ENCODE results near the gene CYP1B1.
"Not testable (repeated sequence)": the region's sequence is repeated elsewhere in the genome, so short reads cannot be mapped to it uniquely, and the experiment has no call there.

CYP1B1 gene

DNA sequence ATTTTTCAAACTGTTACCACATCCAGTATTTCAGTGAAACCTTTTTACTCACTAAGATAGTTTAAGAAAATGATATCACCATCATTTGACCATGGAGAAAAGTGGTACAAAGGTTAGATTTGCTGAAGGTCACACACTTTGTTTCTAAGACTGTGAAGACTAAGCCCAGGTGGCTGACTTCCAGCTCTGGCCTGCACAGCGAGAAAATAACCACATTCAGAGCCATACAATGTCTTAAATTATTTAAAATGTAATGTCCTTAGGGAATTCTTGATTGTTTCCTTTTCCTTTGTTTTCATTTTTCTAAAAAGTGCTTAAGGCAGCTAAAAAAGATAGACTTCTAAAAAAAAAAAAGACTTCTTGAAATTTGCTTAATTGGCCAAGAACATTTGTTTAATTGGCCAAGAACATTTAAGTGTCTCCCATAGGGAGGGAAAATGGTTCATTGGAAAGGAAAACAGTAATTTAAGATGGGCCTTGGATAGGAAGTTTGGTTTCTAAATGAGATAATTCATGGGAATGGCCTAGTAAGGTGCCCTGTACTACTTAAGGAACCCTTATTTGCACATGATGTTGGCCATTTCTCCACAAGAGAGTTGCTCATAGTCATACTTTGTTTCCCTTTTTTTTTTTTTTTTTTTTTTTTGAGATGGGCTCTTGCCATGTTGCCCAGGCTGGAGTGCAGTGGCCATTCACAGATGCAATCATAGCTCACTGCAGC lies 45.2 kb downstream of the CYP1B1 start:
- no peak for DNase-seq

DNA sequence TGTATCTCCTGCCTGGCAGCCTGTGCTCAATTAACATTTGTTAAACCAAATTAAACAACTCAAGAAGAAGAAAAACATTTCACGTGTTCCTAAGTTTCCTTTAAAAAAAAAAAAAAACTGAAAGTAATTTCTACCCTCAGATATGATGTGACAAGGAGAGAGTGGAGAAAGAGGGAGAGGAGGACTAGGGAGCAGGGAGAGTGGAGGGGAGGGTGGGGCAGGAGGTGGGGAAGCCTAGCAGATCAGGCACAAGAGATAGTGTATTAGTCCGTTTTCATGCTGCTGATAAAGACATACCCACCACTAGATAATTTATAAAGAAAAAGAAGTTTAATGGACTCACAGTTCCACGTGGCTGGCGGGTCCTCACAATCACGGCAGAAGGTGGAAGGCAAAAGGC lies 46.4 kb downstream of the CYP1B1 start:
- no peak for DNase-seq

DNA sequence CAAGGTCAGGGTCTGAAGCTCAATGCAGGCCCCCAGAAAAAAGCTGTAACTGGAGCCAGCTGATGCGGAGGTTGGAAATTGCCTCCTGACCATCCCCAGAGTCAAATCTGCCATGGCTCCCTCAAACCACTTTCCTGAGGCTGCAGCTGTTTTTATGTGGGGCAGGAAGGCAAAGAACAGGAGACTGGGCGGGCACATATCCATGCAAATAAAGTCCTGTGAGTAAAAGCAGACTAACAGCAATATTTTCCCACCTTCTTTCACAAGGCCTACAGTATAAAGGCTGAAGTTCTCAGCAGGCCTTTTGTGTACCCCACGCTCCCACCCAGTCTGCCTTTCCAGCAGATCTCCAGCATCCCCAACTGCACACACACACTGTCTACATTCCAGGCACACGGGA lies 47.1 kb downstream of the CYP1B1 start:
- no peak for DNase-seq

DNA sequence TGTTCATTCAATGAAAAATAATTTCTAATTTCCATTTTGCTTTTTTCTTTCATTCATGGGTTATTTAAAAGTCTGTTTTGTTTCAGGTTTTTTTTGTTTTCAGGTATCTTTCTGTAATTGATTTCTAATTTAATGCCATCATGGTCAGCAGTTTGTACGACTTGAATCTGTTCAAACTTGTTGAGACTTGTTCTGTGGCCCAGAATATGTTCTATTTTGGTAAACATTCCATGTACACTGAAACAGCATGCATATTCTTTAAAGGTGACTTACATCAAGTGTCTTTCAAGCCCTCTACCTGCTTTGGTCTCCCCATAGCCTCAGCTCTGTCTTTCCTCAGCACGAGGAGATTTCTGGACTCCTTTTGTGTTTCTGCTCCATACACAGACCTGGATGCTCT lies 49.1 kb downstream of the CYP1B1 start:
- no peak for DNase-seq

DNA sequence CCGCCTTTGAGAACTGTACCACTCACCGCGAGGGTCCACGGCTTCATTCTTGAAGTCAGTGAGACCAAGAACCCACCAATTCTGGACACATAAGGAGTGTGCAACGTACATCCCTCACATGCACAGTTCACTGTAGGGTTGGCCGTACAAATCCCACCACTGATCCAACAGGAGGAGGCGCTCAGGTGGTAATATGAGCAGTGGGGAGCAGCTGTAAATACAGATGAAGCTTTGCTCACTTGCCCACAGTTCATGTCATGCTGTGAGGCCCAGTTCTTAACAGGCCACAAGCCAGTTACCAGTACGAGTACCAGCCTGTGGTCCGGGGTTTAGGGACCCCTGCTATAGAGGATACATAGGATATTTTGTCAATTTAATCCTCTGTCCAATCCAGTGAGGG lies 54.4 kb downstream of the CYP1B1 start:
- no peak for DNase-seq

DNA sequence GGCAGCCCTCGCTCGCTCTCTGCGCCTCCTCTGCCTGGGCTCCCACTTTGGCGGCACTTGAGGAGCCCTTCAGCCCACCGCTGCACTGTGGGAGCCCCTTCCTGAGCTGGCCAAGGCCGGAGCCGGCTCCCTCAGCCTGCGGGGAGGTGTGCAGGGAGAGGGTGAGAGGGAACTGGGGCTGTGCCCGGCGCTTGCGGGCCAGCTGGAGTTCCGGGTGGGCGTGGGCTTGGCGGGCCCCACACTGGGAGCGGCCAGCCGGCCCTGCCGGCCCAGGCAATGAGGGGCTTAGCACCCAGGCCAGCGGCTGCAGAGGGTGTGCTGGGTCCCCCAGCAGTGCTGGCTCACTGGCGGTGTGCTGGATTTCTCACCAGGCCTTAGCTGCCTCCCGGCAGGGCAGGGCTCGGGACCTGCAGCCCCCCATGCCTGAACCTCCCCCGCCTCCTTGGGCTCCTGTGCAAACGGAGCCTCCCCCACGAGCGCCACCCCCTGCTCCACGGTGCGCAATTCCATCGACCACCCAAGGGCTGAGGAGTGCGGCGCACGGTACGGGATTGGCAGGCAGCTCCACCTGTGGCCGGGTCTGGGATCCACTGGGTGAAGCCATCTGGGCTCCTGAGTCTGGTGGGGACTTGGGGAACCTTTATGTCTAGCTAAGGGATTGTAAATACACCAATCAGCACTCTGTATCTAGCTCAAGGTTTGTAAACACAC lies 55.4 kb downstream of the CYP1B1 start:
- DNase-seq = not testable (repeated sequence)

DNA sequence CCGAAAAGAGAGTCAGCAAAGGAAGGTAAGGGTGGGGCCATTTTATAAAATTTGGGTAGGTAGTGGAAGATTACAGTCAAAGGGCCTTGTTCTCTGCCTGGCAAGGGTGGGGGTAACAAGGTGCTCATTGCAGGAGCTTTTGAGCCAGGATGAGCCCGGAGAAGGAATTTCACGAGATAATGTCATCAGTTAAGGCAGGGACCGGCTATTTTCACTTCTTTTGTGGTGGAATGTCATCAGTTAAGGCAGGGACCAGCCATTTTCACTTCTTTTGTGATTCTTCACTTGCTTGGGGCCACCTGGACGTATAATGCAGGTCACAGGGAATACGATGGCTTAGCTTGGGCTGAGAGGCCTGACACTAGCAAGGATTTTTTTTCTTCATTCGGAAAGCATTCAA lies 58.1 kb downstream of the CYP1B1 start:
- DNase-seq = no peak

All from NK-92 treated with Interleukin-12 subunit alpha and Interleukin-12 subunit beta, amount 100 ng/mL, for 24 hours (cell line).